Measurements from ENCODE around the gene MUS81. TPM values are rescaled to one million over a fixed set of nuclear protein-coding genes. Genes with fewer than 3 reads are reported as not detected.

The MUS81 gene
- total and polyA plus RNA-seq, 9 of the 15 experiments (the other 6 are each of a cell fraction or from before 2014, with no cell fraction given), result 13.4 to 118 (median 53.7) TPM

- TF ChIP-seq XRCC3 (IDR thresholded peaks at IDR 0.05) (no peak), HNRNPK (IDR thresholded peaks at IDR 0.05; ENCODE audit: low read depth, low read length, poor library complexity, severe bottlenecking) (no peak), MTA1 (IDR thresholded peaks at IDR 0.05; ENCODE audit: borderline replicate concordance) (no peak), ZBED1 (IDR thresholded peaks at IDR 0.05) (peak; percentile 61; the same call in 1 of the 2 replicates), IFI16 (CRISPR knock-in tag; IDR thresholded peaks at IDR 0.05) (no peak), ZNF583 (CRISPR knock-in tag; IDR thresholded peaks at IDR 0.05) (no peak), BRF1 (IDR thresholded peaks at IDR 0.05; ENCODE audit: borderline replicate concordance, extremely low read depth, insufficient read length) (no peak), ZBTB49 (CRISPR knock-in tag; IDR thresholded peaks at IDR 0.05; ENCODE audit: borderline replicate concordance) (0 out of 2 replicates have a peak, but pooled peaks have one; percentile 45), PTRF (tag; IDR thresholded peaks at IDR 0.05) (no peak), ZNF239 (CRISPR knock-in tag; IDR thresholded peaks at IDR 0.05) (no peak), TCFL5 (CRISPR knock-in tag; conservative IDR thresholded peaks at IDR 0.05) (no peak), YBX1 (IDR thresholded peaks at IDR 0.05) (no peak), SAP30 (IDR thresholded peaks at IDR 0.05; ENCODE audit: borderline replicate concordance, insufficient read depth, low read depth, low read length, poor library complexity, severe bottlenecking) (peak; percentile 12), CTBP1 (IDR thresholded peaks at IDR 0.05; ENCODE audit: borderline replicate concordance) (peak; percentile 54; the same call in 1 of the 2 replicates), POU5F1 (IDR thresholded peaks at IDR 0.05; ENCODE audit: borderline replicate concordance, low read depth, low read length, partially characterized antibody) (no peak), SP2 (IDR thresholded peaks at IDR 0.05; ENCODE audit: extremely low read depth, low read depth, low read length, poor library complexity, severe bottlenecking) (no peak), NR2F6 (CRISPR knock-in tag; IDR thresholded peaks at IDR 0.05) (no peak), ZBTB8A (IDR thresholded peaks at IDR 0.05; ENCODE audit: partially characterized antibody) (no peak), ZNF41 (CRISPR knock-in tag; conservative IDR thresholded peaks at IDR 0.05) (no peak), ZBTB34 (CRISPR knock-in tag; IDR thresholded peaks at IDR 0.05) (no peak)
- TF ChIP-seq, protein P1, sequence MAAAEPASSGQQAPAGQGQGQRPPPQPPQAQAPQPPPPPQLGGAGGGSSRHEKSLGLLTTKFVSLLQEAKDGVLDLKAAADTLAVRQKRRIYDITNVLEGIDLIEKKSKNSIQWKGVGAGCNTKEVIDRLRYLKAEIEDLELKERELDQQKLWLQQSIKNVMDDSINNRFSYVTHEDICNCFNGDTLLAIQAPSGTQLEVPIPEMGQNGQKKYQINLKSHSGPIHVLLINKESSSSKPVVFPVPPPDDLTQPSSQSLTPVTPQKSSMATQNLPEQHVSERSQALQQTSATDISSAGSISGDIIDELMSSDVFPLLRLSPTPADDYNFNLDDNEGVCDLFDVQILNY (CRISPR knock-in tag; IDR thresholded peaks at IDR 0.05), result no peak
- TF ChIP-seq, protein P2, sequence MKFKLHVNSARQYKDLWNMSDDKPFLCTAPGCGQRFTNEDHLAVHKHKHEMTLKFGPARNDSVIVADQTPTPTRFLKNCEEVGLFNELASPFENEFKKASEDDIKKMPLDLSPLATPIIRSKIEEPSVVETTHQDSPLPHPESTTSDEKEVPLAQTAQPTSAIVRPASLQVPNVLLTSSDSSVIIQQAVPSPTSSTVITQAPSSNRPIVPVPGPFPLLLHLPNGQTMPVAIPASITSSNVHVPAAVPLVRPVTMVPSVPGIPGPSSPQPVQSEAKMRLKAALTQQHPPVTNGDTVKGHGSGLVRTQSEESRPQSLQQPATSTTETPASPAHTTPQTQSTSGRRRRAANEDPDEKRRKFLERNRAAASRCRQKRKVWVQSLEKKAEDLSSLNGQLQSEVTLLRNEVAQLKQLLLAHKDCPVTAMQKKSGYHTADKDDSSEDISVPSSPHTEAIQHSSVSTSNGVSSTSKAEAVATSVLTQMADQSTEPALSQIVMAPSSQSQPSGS (CRISPR knock-in tag; IDR thresholded peaks at IDR 0.05), result no peak
These were observed 31.2 kb downstream of the MUS81 start (continued) for GRCh38 chr11:65891219-65892136.
